Hepatocyte (in vitro differentiated cells): ENCODE results near the gene SLC9A3. TPM values are rescaled to one million over a fixed set of nuclear protein-coding genes. Genes with fewer than 3 reads are reported as not detected.

Experiments used
- DNase-seq: peaks from one replicate; pipeline ENCODE4 v3.0.0-alpha.2; 2016; ENCODE audit warnings: low spot score
- H2AFZ ChIP-seq: fragments of 200-600 bp; sonication (generic); 2 replicates; pipeline ENCODE4 v1.6.0; 2016; ENCODE audit warnings: antibody characterized with exemption, mild to moderate bottlenecking
- H3K27ac ChIP-seq: fragments of 200-600 bp; sonication (generic); 2 replicates; pipeline ENCODE4 v1.5.1; 2016; ENCODE audit warnings: mild to moderate bottlenecking
- H3K27me3 ChIP-seq: fragments of 200-600 bp; sonication (generic); 2 replicates; pipeline ENCODE4 v1.6.1; 2016
- H3K36me3 ChIP-seq: fragments of 200-600 bp; sonication (generic); replicated peaks from 2 replicates; pipeline ENCODE4 v1.5.1; 2016; ENCODE audit warnings: low read depth; ENCODE audit not compliant: insufficient read depth
- H3K4me1 ChIP-seq: fragments of 200-600 bp; sonication (generic); 2 replicates; pipeline ENCODE4 v1.5.1; 2016; ENCODE audit warnings: mild to moderate bottlenecking, moderate library complexity; ENCODE audit not compliant: insufficient read depth
- H3K4me2 ChIP-seq: fragments of 200-600 bp; sonication (generic); 2 replicates; pipeline ENCODE4 v1.6.0; 2016
- H3K4me3 ChIP-seq: fragments of 200-600 bp; sonication (generic); 2 replicates; pipeline ENCODE4 v1.5.1; 2016; ENCODE audit warnings: mild to moderate bottlenecking
- H3K79me2 ChIP-seq: fragments of 200-600 bp; sonication (generic); 2 replicates; pipeline ENCODE4 v1.6.0; 2017; ENCODE audit warnings: mild to moderate bottlenecking
- H3K9me2 ChIP-seq: fragments of 200-600 bp; sonication (generic); replicated peaks from 2 replicates; pipeline ENCODE4 v1.6.0; 2017; ENCODE audit warnings: mild to moderate bottlenecking; ENCODE audit not compliant: insufficient read depth
- H3K9me3 ChIP-seq: fragments of 200-600 bp; sonication (generic); 2 replicates; pipeline ENCODE4 v1.5.1; 2016; ENCODE audit warnings: low read depth, mild to moderate bottlenecking
- H4K20me1 ChIP-seq: fragments of 200-600 bp; sonication (generic); 2 replicates; pipeline ENCODE4 v1.6.0; 2016; ENCODE audit warnings: mild to moderate bottlenecking; ENCODE audit not compliant: insufficient read depth, poor library complexity, severe bottlenecking
- EZH2 ChIP-seq: fragments of 200-600 bp; sonication (generic); IDR thresholded peaks from 2 replicates; pipeline ENCODE4 v1.6.1; 2016; ENCODE audit warnings: antibody characterized with exemption, mild to moderate bottlenecking, borderline replicate concordance
- EZH2phosphoT487 ChIP-seq: fragments of 200-600 bp; sonication (generic); IDR thresholded peaks from one replicate; pipeline ENCODE4 v1.6.1; 2018; ENCODE audit warnings: antibody characterized with exemption, mild to moderate bottlenecking, low read depth, moderate library complexity; ENCODE audit not compliant: unreplicated experiment, severe bottlenecking
- WGBS: methylation state at CpG from one replicate; pipeline ENCODE4 v1.1.6; 2016; ENCODE audit warnings: low lambda C conversion rate; ENCODE audit errors: missing lambda C conversion rate; 5-methylcytosine and 5-hydroxymethylcytosine counted together
- polyA plus RNA-seq: library from polyadenylated mRNA; unstranded; fragments of >200 nt; fragmentation: Nextera tagmentation; extraction: Ambion mirVana; gene quantifications from 2 replicates; pipeline ENCODE4 v1.2.1, GENCODE V29; 2016
- total RNA-seq: library from RNA; depleted of rRNA; stranded (reverse); fragments of >200 nt; gene quantifications from 2 replicates; pipeline ENCODE4 v1.2.3, GENCODE V29; 2014
- TF ChIP-seq, protein P1 (sequence below): fragments of 200-600 bp; sonication (generic); IDR thresholded peaks from 2 replicates; pipeline ENCODE4 v1.5.1; 2016; ENCODE audit warnings: antibody characterized with exemption, mild to moderate bottlenecking; ENCODE audit not compliant: poor library complexity

Gene SLC9A3
- total and polyA plus RNA-seq, 2 experiments from 2014 or later: 4.8 to 7.4 TPM

- Histone ChIP-seq H3K9me3 (no peaks in the 10 kb centered on the region), H3K4me2 (no peak overlapping the region), H3K27ac (no peak overlapping the region), H3K4me1 (peaks cover 10% of the 10 kb centered on the region), H2AFZ (no peak overlapping the region), H3K9me2 (no peaks in the 10 kb centered on the region), H3K4me3 (no peak overlapping the region), H3K36me3 (no peaks in the 10 kb centered on the region), H3K79me2 (no peaks in the 10 kb centered on the region), H4K20me1 (peaks cover 5% of the 10 kb centered on the region), H3K27me3 (peaks cover 3% of the 10 kb centered on the region)
- no peak for DNase-seq
- TF ChIP-seq EZH2 (no peak), EZH2phosphoT487 (no peak)
- TF ChIP-seq, protein P1, sequence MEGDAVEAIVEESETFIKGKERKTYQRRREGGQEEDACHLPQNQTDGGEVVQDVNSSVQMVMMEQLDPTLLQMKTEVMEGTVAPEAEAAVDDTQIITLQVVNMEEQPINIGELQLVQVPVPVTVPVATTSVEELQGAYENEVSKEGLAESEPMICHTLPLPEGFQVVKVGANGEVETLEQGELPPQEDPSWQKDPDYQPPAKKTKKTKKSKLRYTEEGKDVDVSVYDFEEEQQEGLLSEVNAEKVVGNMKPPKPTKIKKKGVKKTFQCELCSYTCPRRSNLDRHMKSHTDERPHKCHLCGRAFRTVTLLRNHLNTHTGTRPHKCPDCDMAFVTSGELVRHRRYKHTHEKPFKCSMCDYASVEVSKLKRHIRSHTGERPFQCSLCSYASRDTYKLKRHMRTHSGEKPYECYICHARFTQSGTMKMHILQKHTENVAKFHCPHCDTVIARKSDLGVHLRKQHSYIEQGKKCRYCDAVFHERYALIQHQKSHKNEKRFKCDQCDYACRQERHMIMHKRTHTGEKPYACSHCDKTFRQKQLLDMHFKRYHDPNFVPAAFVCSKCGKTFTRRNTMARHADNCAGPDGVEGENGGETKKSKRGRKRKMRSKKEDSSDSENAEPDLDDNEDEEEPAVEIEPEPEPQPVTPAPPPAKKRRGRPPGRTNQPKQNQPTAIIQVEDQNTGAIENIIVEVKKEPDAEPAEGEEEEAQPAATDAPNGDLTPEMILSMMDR: no peak
- WGBS: 88% methylated on average over 34 of the region's 34 CpGs
Observed at GRCh38 chr5:479566-480319, 44.5 kb downstream of the SLC9A3 start.

GRCh38 chr5:478982-479535, 45.2 kb downstream of the SLC9A3 start:
- no peak overlapping the region for H3K4me3 ChIP-seq
- no peak for DNase-seq

GRCh38 chr5:478369-478981, 45.8 kb downstream of the SLC9A3 start:
- Histone ChIP-seq H3K9me3 (no peaks in the 10 kb centered on the region), H3K36me3 (no peaks in the 10 kb centered on the region), H3K4me3 (no peak overlapping the region), H3K4me2 (no peak overlapping the region), H3K27me3 (peaks cover 3% of the 10 kb centered on the region), H3K9me2 (no peaks in the 10 kb centered on the region), H3K4me1 (peaks cover 11% of the 10 kb centered on the region), H3K79me2 (no peaks in the 10 kb centered on the region), H2AFZ (no peak overlapping the region), H4K20me1 (peaks cover 5% of the 10 kb centered on the region), H3K27ac (no peak overlapping the region)
- TF ChIP-seq EZH2phosphoT487 (no peak), EZH2 (no peak)
- TF ChIP-seq, protein P1: no peak
- no peak for DNase-seq
- 88% methylated on average over 16 of the region's 18 CpGs for WGBS

More at GRCh38 chr5:478982-479535, 45.2 kb downstream of the SLC9A3 start:
- Histone ChIP-seq H3K27me3 (peaks cover 3% of the 10 kb centered on the region), H3K79me2 (no peaks in the 10 kb centered on the region), H3K9me2 (no peaks in the 10 kb centered on the region), H3K4me2 (no peak overlapping the region), H3K27ac (no peak overlapping the region), H3K36me3 (no peaks in the 10 kb centered on the region), H4K20me1 (peaks cover 5% of the 10 kb centered on the region), H3K9me3 (no peaks in the 10 kb centered on the region), H3K4me1 (peaks cover 11% of the 10 kb centered on the region), H2AFZ (no peak overlapping the region)
- WGBS: 85% methylated on average over 18 of the region's 18 CpGs
- TF ChIP-seq, protein P1: no peak
- no peak for TF ChIP-seq EZH2
- TF ChIP-seq EZH2phosphoT487: no peak
